Spinal cord (tissue), 10 donors: ENCODE results near the gene MEDAG. TPM values are rescaled to one million over a fixed set of nuclear protein-coding genes. Genes with fewer than 3 reads are reported as not detected.
A peak's percentile ranks its signal among the peaks of the same experiment; 100 is the strongest.

Experiments used
- DNase-seq, 6 donors: peaks; one replicate each; pipeline versions ENCODE4 v3.0.0 to v3.0.0-alpha.2; 2013 to 2015; ENCODE audit warnings: low spot score in 6 of 6, low read depth in 4 of 6
- H3K27ac ChIP-seq: one replicate; pipeline ENCODE4 v1.5.1; 2013; ENCODE audit warnings: low read depth, low read length, control low read depth
- H3K27me3 ChIP-seq: one replicate; pipeline ENCODE4 v1.6.1; 2013; ENCODE audit warnings: low read length; ENCODE audit not compliant: control insufficient read depth, insufficient read depth
- H3K36me3 ChIP-seq: one replicate; pipeline ENCODE4 v1.6.1; 2013; ENCODE audit warnings: low read length; ENCODE audit not compliant: control insufficient read depth, insufficient read depth
- H3K4me1 ChIP-seq: one replicate; pipeline ENCODE4 v1.6.1; 2013; ENCODE audit warnings: low read length; ENCODE audit not compliant: control insufficient read depth, insufficient read depth
- H3K4me3 ChIP-seq: one replicate; pipeline ENCODE4 v1.5.1; 2013; ENCODE audit warnings: low read depth, low read length, control low read depth
- H3K9me3 ChIP-seq: one replicate; pipeline ENCODE4 v1.6.1; 2013; ENCODE audit warnings: low read length; ENCODE audit not compliant: control insufficient read depth, insufficient read depth
- WGBS: methylation state at CpG from one replicate; pipeline ENCODE4 v1.1.5; 2013; ENCODE audit warnings: missing lambda C conversion rate; ENCODE audit not compliant: insufficient coverage; 5-methylcytosine and 5-hydroxymethylcytosine counted together
- polyA plus RNA-seq, 2 donors: library from polyadenylated mRNA; unstranded; fragments of 120-200 nt; gene quantifications; one replicate each; pipeline ENCODE4 v1.2.1, GENCODE V29; 2013; ENCODE audit not compliant: insufficient read length in 2 of 2
- total RNA-seq, 2 donors: library from RNA; depleted of rRNA in 1 of 2; stranded (reverse); fragments of 120-200 nt in 1 of 2; fragments of >200 nt in 1 of 2; gene quantifications; one replicate each; pipeline versions ENCODE4 v1.2.3 to v1.2.4, GENCODE V29; 2013 to 2014
- donor health status: healthy.

The MEDAG gene
- total and polyA plus RNA-seq, 4 donors = 1.4 to 12.1 (median 7.5) TPM

- Histone ChIP-seq H3K4me3 (no peak overlapping the region), H3K27me3 (no peaks in the 10 kb centered on the region), H3K9me3 (no peaks in the 10 kb centered on the region), H3K36me3 (no peaks in the 10 kb centered on the region), H3K4me1 (peaks cover 33% of the 10 kb centered on the region), H3K27ac (peak overlapping the region; percentile 78)
- DNase-seq = peak in 2 of 6 donors; percentile 79 to 93
- 66% methylated on average over 15 of the region's 17 CpGs for WGBS
Measured at GRCh38 chr13:30871588-30872275, 34.3 kb upstream of the MEDAG start.

- no peak overlapping the region for H3K4me3 ChIP-seq
- H3K36me3 ChIP-seq = no peaks in the 10 kb centered on the region
- peaks cover 33% of the 10 kb centered on the region for H3K4me1 ChIP-seq
- DNase-seq = peak in 1 of 6 donors; percentile 19
- H3K27me3 ChIP-seq = no peaks in the 10 kb centered on the region
- peak overlapping the region; percentile 78 for H3K27ac ChIP-seq
- WGBS = 47% methylated on average over 7 of the region's 7 CpGs
- no peaks in the 10 kb centered on the region for H3K9me3 ChIP-seq
Measured at GRCh38 chr13:30872276-30872594, 33.8 kb upstream of the MEDAG start.

GRCh38 chr13:30872685-30873461 is 33.2 kb upstream of the MEDAG start:
- peaks cover 33% of the 10 kb centered on the region for H3K4me1 ChIP-seq

GRCh38 chr13:30873499-30873898 is 32.6 kb upstream of the MEDAG start:
- peaks cover 33% of the 10 kb centered on the region for H3K4me1 ChIP-seq
- H3K9me3 ChIP-seq = no peaks in the 10 kb centered on the region
- H3K27ac ChIP-seq = peak overlapping the region; percentile 65
- DNase-seq = peak in 2 of 6 donors; percentile 65 to 66
- H3K36me3 ChIP-seq = no peaks in the 10 kb centered on the region
- H3K27me3 ChIP-seq = no peaks in the 10 kb centered on the region
- no CpG with 5 or more reads among the region's 5 CpGs for WGBS
- no peak overlapping the region for H3K4me3 ChIP-seq

More at GRCh38 chr13:30872685-30873461, 33.2 kb upstream of the MEDAG start:
- H3K36me3 ChIP-seq = no peaks in the 10 kb centered on the region
- no peaks in the 10 kb centered on the region for H3K27me3 ChIP-seq
- WGBS = 25% methylated on average over 2 of the region's 6 CpGs
- H3K9me3 ChIP-seq = no peaks in the 10 kb centered on the region
- H3K4me3 ChIP-seq = no peak overlapping the region
- H3K27ac ChIP-seq = peak overlapping the region; percentile 78
- DNase-seq = peak in 5 of 6 donors; percentile 69 to 94 (median 74)

- no peak overlapping the region for H3K4me3 ChIP-seq
- no peaks in the 10 kb centered on the region for H3K9me3 ChIP-seq
- DNase-seq = no peak
- no peak overlapping the region for H3K27ac ChIP-seq
- H3K36me3 ChIP-seq = no peaks in the 10 kb centered on the region
- WGBS = 82% methylated on average over 5 of the region's 6 CpGs
- H3K4me1 ChIP-seq = peaks cover 33% of the 10 kb centered on the region
- H3K27me3 ChIP-seq = no peaks in the 10 kb centered on the region
Measured at GRCh38 chr13:30874111-30874510, 32.0 kb upstream of the MEDAG start.

GRCh38 chr13:30874561-30874960 is 31.5 kb upstream of the MEDAG start:
- no peak for DNase-seq
- Histone ChIP-seq H3K4me1 (peaks cover 33% of the 10 kb centered on the region), H3K4me3 (no peak overlapping the region), H3K27me3 (no peaks in the 10 kb centered on the region), H3K27ac (peak overlapping the region; percentile 12), H3K9me3 (no peaks in the 10 kb centered on the region), H3K36me3 (no peaks in the 10 kb centered on the region)
- WGBS = 82% methylated on average over 5 of the region's 6 CpGs

GRCh38 chr13:30877335-30877734 is 28.7 kb upstream of the MEDAG start:
- Histone ChIP-seq H3K27ac (no peak overlapping the region), H3K4me1 (peaks cover 30% of the 10 kb centered on the region), H3K4me3 (no peak overlapping the region), H3K9me3 (no peaks in the 10 kb centered on the region), H3K27me3 (no peaks in the 10 kb centered on the region), H3K36me3 (no peaks in the 10 kb centered on the region)
- WGBS = 33% methylated on average over 1 of the region's 1 CpG
- no peak for DNase-seq

- no peaks in the 10 kb centered on the region for H3K36me3 ChIP-seq
- H3K27ac ChIP-seq = peak overlapping the region; percentile 42
- H3K27me3 ChIP-seq = no peaks in the 10 kb centered on the region
- H3K4me1 ChIP-seq = peaks cover 10% of the 10 kb centered on the region
- WGBS = no CpG with 5 or more reads among the region's 2 CpGs
- no peak for DNase-seq
- no peak overlapping the region for H3K4me3 ChIP-seq
- no peaks in the 10 kb centered on the region for H3K9me3 ChIP-seq
Measured at GRCh38 chr13:30880151-30880855, 25.8 kb upstream of the MEDAG start.

- no peaks in the 10 kb centered on the region for H3K9me3 ChIP-seq
- H3K36me3 ChIP-seq = no peaks in the 10 kb centered on the region
- H3K4me1 ChIP-seq = peaks cover 10% of the 10 kb centered on the region
- 72% methylated on average over 2 of the region's 4 CpGs for WGBS
- DNase-seq = no peak
- no peaks in the 10 kb centered on the region for H3K27me3 ChIP-seq
- peak overlapping the region; percentile 42 for H3K27ac ChIP-seq
- H3K4me3 ChIP-seq = no peak overlapping the region
Measured at GRCh38 chr13:30880856-30881155, 25.3 kb upstream of the MEDAG start.
